ENCODE measurements around the gene COX7C. TPM values are rescaled to one million over a fixed set of nuclear protein-coding genes. Genes with fewer than 3 reads are reported as not detected.
A peak's percentile ranks its signal among the peaks of the same experiment; 100 is the strongest.

The COX7C gene
- total RNA-seq, 5 donors from 2014 or later (not counting 1 experiment from before 2014, with no cell fraction given), result 406 to 467 (median 438) TPM

DNA sequence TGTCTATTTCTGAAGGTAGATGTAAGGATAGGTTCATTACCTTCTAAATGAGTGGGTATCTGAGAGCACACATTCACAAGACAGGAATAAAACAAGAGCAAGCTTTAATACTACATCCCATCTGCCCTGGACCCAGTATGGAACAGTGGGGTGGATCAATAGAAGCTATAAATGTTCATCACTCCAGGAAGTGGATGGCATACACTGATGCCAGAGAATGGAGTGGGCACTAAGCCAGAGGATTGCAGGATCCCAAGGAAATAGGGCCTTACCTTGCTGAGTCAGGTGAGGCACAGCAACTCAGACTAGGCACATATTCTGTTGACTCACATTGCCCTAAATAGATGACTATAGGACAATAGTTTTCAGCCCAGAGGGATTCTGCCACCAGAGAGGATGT is 21.3 kb upstream of the COX7C start:
- Mint-ChIP-seq H3K36me3 (no peaks in the 10 kb centered on the region), H3K4me3 (no peak overlapping the region), H3K27me3 (peaks cover 39 to 42% of the 10 kb centered on the region in 2 donors), H3K9me3 (no peaks in the 10 kb centered on the region), H3K27ac (no peak overlapping the region), H3K4me1 (no peaks in the 10 kb centered on the region)
- H3K4me1 ChIP-seq (ENCODE audit: control insufficient read depth in 1 of 2, extremely low read depth in 1 of 2, insufficient read depth in 2 of 2, low read length in 2 of 2), result no peaks in the 10 kb centered on the region
- ChIA-PET POLR2A (no interaction called here), CTCF (no interaction called here)
- H3K9me3 ChIP-seq, result no peaks in the 10 kb centered on the region
- H3K27ac ChIP-seq (ENCODE audit: low read length), result no peak overlapping the region
- H3K4me3 ChIP-seq (ENCODE audit: control insufficient read depth in 1 of 2, extremely low read depth in 1 of 2, low read length in 1 of 2), result no peak overlapping the region
- H3K27me3 ChIP-seq (replicated peaks in 1 of 2; ENCODE audit: control insufficient read depth in 2 of 2, extremely low read depth in 1 of 2, insufficient read depth in 2 of 2, low read length in 1 of 2), result peaks cover 0 to 4% of the 10 kb centered on the region in 2 experiments
- DNase-seq (no peak), ATAC-seq (replicated peaks in 1 of 4) (no peak)
- H3K36me3 ChIP-seq (ENCODE audit: control insufficient read depth in 2 of 2, extremely low read depth in 1 of 2, insufficient read depth in 1 of 2, low read length in 1 of 2), result no peaks in the 10 kb centered on the region

DNA sequence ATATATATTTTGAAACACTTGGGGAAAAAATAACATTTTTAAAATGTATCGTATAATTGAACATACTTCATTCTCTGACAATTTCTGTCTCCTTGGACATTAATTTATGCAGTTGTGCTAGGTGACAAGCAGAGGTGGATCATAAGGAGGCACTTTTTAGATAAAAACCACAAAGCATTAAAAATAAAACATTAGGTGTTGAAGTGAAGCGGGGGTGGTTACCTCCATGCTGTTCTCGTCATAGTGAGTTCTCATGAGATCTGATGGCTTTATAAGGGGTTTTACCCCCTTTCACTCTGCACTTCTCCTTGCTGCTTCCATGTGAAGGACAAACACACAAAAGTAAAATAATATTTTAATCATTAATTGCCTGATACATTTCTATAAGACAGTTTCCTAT is 11.9 kb upstream of the COX7C start:
- no peaks in the 10 kb centered on the region for H3K27me3 ChIP-seq (replicated peaks in 1 of 2; ENCODE audit: control insufficient read depth in 2 of 2, extremely low read depth in 1 of 2, insufficient read depth in 2 of 2, low read length in 1 of 2)
- ChIA-PET CTCF (no interaction called here), POLR2A (no interaction called here)
- H3K9me3 Mint-ChIP-seq, result no peaks in the 10 kb centered on the region
- no peak overlapping the region for H3K4me3 Mint-ChIP-seq
- no peaks in the 10 kb centered on the region for H3K4me1 Mint-ChIP-seq
- no peak overlapping the region for H3K27ac Mint-ChIP-seq
- no peaks in the 10 kb centered on the region for H3K4me1 ChIP-seq (ENCODE audit: control insufficient read depth in 1 of 2, extremely low read depth in 1 of 2, insufficient read depth in 2 of 2, low read length in 2 of 2)
- no peak overlapping the region for H3K4me3 ChIP-seq (ENCODE audit: control insufficient read depth in 1 of 2, extremely low read depth in 1 of 2, low read length in 1 of 2)
- no CpG with 5 or more reads among the region's 3 CpGs for WGBS (ENCODE audit: insufficient coverage)
- no peaks in the 10 kb centered on the region for H3K36me3 ChIP-seq (ENCODE audit: control insufficient read depth in 2 of 2, extremely low read depth in 1 of 2, insufficient read depth in 1 of 2, low read length in 1 of 2)
- H3K36me3 Mint-ChIP-seq, result no peaks in the 10 kb centered on the region
- no peak for ATAC-seq (replicated peaks in 1 of 4)
- DNase-seq, result no peak
- no peaks in the 10 kb centered on the region for H3K9me3 ChIP-seq
- no peak overlapping the region for H3K27ac ChIP-seq (ENCODE audit: low read length)
- peaks cover 11 to 22% of the 10 kb centered on the region in 2 donors for H3K27me3 Mint-ChIP-seq

DNA sequence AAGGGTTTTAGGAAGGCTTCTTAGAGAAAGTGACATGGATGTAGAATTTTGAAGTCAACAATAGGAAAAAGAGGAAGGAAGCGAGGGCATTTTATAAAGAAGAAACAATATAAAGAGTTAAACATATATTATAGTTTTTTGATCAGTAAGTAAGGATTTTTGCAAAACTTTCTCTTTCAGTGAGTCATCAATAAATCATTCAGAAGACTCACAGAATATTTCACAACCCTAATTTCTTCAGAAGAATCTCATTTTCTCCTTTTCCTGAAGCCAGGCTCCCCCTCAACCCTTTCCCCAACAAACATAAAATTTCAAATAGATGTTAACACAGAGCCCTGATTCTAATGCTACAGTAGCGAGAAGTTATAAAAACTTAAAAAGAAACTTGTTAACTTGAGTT is 4.3 kb upstream of the COX7C start:
- H3K36me3 Mint-ChIP-seq, result no peaks in the 10 kb centered on the region
- Histone ChIP-seq H3K36me3 (ENCODE audit: control insufficient read depth in 2 of 2, extremely low read depth in 1 of 2, insufficient read depth in 1 of 2, low read length in 1 of 2) (no peaks in the 10 kb centered on the region), H3K4me1 (ENCODE audit: control insufficient read depth in 1 of 2, extremely low read depth in 1 of 2, insufficient read depth in 2 of 2, low read length in 2 of 2) (peaks cover 0 to 1% of the 10 kb centered on the region in 2 experiments), H3K27ac (ENCODE audit: low read length) (no peak overlapping the region), H3K4me3 (ENCODE audit: control insufficient read depth in 1 of 2, extremely low read depth in 1 of 2, low read length in 1 of 2) (no peak overlapping the region), H3K9me3 (no peaks in the 10 kb centered on the region), H3K27me3 (replicated peaks in 1 of 2; ENCODE audit: control insufficient read depth in 2 of 2, extremely low read depth in 1 of 2, insufficient read depth in 2 of 2, low read length in 1 of 2) (peaks cover 0 to 6% of the 10 kb centered on the region in 2 experiments)
- H3K27ac Mint-ChIP-seq, result no peak overlapping the region
- no peak for ATAC-seq (replicated peaks in 1 of 4)
- DNase-seq, result no peak
- peaks cover 11 to 14% (median 12%) of the 10 kb centered on the region in 3 donors for H3K4me1 Mint-ChIP-seq
- no CpG with 5 or more reads among the region's 2 CpGs for WGBS (ENCODE audit: insufficient coverage)
- H3K9me3 Mint-ChIP-seq, result peaks cover 0 to 2% (median 0%) of the 10 kb centered on the region in 3 donors
- peaks cover 23 to 33% of the 10 kb centered on the region in 2 donors for H3K27me3 Mint-ChIP-seq
- ChIA-PET CTCF (no interaction called here), POLR2A (no interaction called here)
- no peak overlapping the region for H3K4me3 Mint-ChIP-seq

DNA sequence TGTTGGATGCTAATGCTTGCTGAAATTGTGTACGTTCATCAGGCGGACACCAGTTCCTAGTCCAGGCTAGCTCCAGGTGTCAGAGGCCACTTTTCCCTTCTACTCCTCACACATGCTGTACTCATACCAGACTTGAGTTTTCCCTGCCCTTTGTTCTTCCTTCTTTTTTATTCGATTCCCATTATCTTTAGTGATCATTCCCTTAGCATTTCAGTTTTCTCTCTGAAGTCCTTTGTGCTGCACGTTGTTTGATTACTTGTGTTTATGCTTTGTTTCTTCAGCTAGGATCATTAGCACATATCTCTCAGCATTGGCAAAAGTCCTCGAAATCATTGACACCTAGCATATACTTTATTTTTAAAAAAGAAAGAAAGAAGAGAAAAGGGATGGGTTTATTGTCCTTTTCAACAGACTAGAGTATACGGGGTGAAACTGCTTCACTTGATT is 409 bp upstream of the COX7C start:
- 0% methylated on average over 1 of the region's 6 CpGs for WGBS (ENCODE audit: insufficient coverage)
- H3K9me3 ChIP-seq, result no peaks in the 10 kb centered on the region
- DNase-seq, result no peak
- peak overlapping the region; percentile 96 to 100 (median 100) for H3K4me3 Mint-ChIP-seq
- peaks cover 5 to 7% of the 10 kb centered on the region in 2 experiments for H3K4me1 ChIP-seq (ENCODE audit: control insufficient read depth in 1 of 2, extremely low read depth in 1 of 2, insufficient read depth in 2 of 2, low read length in 2 of 2)
- peaks cover 0 to 27% of the 10 kb centered on the region in 2 donors for H3K36me3 ChIP-seq (ENCODE audit: control insufficient read depth in 2 of 2, extremely low read depth in 1 of 2, insufficient read depth in 1 of 2, low read length in 1 of 2)
- H3K4me1 Mint-ChIP-seq, result peaks cover 28 to 32% (median 31%) of the 10 kb centered on the region in 3 donors
- peaks cover 30% of the 10 kb centered on the region for H3K36me3 Mint-ChIP-seq
- peak overlapping the region; percentile 99 to 100 for H3K27ac Mint-ChIP-seq
- H3K9me3 Mint-ChIP-seq, result peaks cover 0 to 2% (median 0%) of the 10 kb centered on the region in 3 donors
- H3K27me3 ChIP-seq (replicated peaks in 1 of 2; ENCODE audit: control insufficient read depth in 2 of 2, extremely low read depth in 1 of 2, insufficient read depth in 2 of 2, low read length in 1 of 2), result peaks cover 0 to 4% of the 10 kb centered on the region in 2 experiments
- CTCF ChIA-PET, result no interaction called here
- no peak overlapping the region for H3K4me3 ChIP-seq (ENCODE audit: control insufficient read depth in 1 of 2, extremely low read depth in 1 of 2, low read length in 1 of 2)
- ATAC-seq (replicated peaks in 1 of 4), result no peak
- H3K27me3 Mint-ChIP-seq, result peaks cover 8 to 15% of the 10 kb centered on the region in 2 donors
- peak overlapping the region; percentile 98 for H3K27ac ChIP-seq (ENCODE audit: low read length)
- POLR2A ChIA-PET, result no interaction called here

DNA sequence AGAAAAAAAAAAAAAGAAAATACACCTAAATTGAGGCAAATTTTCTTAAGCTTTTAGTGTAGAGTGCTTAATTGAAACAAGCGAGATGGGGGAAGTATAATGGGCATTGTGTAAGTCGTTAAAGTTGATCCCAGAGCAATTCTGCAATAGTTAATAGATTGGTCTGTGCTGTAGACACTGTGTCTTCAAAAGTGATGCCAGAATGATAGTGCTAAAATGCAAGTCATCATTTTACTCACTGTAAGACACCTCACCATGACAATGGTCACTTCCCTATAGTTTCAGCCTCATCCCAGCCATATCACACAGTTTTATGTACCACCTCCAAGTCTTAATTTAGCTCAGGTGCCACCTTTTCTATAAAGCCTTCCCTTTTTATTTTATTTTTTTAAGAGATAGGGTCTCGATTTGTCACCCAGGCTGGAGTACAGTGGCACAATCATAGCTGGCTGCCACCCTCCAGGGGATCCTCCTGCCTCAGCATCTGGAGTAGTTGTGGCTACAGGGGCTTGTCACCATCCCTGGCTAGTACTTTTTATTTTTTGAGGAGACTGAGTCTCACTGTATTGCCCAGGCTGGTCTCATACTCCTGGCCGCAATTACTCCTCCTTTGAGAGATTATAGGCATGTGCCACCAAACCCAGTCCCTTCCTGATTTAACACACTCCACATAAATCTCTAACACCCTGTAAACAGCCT is 6.2 kb downstream of the COX7C start:
- Mint-ChIP-seq H3K27me3 (peaks cover 6 to 7% of the 10 kb centered on the region in 2 donors), H3K4me1 (peaks cover 13 to 17% (median 15%) of the 10 kb centered on the region in 3 donors), H3K4me3 (no peak overlapping the region), H3K36me3 (peaks cover 33% of the 10 kb centered on the region), H3K9me3 (no peaks in the 10 kb centered on the region), H3K27ac (no peak overlapping the region)
- DNase-seq (no peak), ATAC-seq (replicated peaks in 1 of 4) (no peak)
- ChIA-PET CTCF (no interaction called here), POLR2A (interaction anchor here (0.7 kb wide), 2 partner anchors 756 to 1564 kb away, joined by 6 to 7 read pairs; no protein-coding TSS in a partner anchor)
- whole genome bisulfite sequencing (ENCODE audit: insufficient coverage), result 100% methylated on average over 2 of the region's 4 CpGs
- H3K27me3 ChIP-seq (replicated peaks in 1 of 2; ENCODE audit: control insufficient read depth in 2 of 2, extremely low read depth in 1 of 2, insufficient read depth in 2 of 2, low read length in 1 of 2), result no peaks in the 10 kb centered on the region
- H3K9me3 ChIP-seq, result no peaks in the 10 kb centered on the region
- H3K27ac ChIP-seq (ENCODE audit: low read length), result no peak overlapping the region
- H3K4me1 ChIP-seq (ENCODE audit: control insufficient read depth in 1 of 2, extremely low read depth in 1 of 2, insufficient read depth in 2 of 2, low read length in 2 of 2), result peaks cover 0 to 6% of the 10 kb centered on the region in 2 experiments
- H3K4me3 ChIP-seq (ENCODE audit: control insufficient read depth in 1 of 2, extremely low read depth in 1 of 2, low read length in 1 of 2), result no peak overlapping the region
- peaks cover 0 to 30% of the 10 kb centered on the region in 2 donors for H3K36me3 ChIP-seq (ENCODE audit: control insufficient read depth in 2 of 2, extremely low read depth in 1 of 2, insufficient read depth in 1 of 2, low read length in 1 of 2)

DNA sequence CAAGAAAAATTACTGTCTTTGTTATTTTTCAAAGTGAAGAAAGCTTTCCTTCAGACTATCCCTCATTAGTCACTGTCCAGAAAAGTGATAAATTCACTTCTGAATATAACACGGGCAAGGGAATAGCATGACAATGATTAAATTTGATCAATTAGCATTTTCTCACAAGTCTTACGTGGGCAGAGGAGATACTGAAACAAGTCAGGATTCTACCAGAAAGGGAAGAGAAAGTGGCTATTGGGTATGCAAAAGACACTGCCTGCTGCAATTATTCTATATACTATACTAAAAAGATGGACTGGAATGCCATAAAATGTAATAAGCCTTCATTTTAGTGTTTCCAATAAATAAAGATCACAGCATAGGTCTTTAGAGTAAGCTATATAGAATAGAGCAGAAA is 7.4 kb downstream of the COX7C start:
- Histone ChIP-seq H3K27ac (ENCODE audit: low read length) (no peak overlapping the region), H3K4me1 (ENCODE audit: control insufficient read depth in 1 of 2, extremely low read depth in 1 of 2, insufficient read depth in 2 of 2, low read length in 2 of 2) (no peaks in the 10 kb centered on the region), H3K27me3 (replicated peaks in 1 of 2; ENCODE audit: control insufficient read depth in 2 of 2, extremely low read depth in 1 of 2, insufficient read depth in 2 of 2, low read length in 1 of 2) (no peaks in the 10 kb centered on the region), H3K36me3 (ENCODE audit: control insufficient read depth in 2 of 2, extremely low read depth in 1 of 2, insufficient read depth in 1 of 2, low read length in 1 of 2) (peaks cover 0 to 20% of the 10 kb centered on the region in 2 donors), H3K4me3 (ENCODE audit: control insufficient read depth in 1 of 2, extremely low read depth in 1 of 2, low read length in 1 of 2) (no peak overlapping the region), H3K9me3 (no peaks in the 10 kb centered on the region)
- H3K27ac Mint-ChIP-seq, result no peak overlapping the region
- peaks cover 24% of the 10 kb centered on the region for H3K36me3 Mint-ChIP-seq
- no peak for DNase-seq
- ChIA-PET POLR2A (no interaction called here), CTCF (no interaction called here)
- peaks cover 10 to 13% of the 10 kb centered on the region in 2 donors for H3K27me3 Mint-ChIP-seq
- H3K4me1 Mint-ChIP-seq, result peaks cover 1 to 5% (median 3%) of the 10 kb centered on the region in 3 donors
- no peaks in the 10 kb centered on the region for H3K9me3 Mint-ChIP-seq
- ATAC-seq (replicated peaks in 1 of 4), result no peak
- WGBS (ENCODE audit: insufficient coverage), result no CpG with 5 or more reads among the region's 2 CpGs
- H3K4me3 Mint-ChIP-seq, result no peak overlapping the region
